H1 (cell line): ENCODE data around the gene FXR2. TPM values are rescaled to one million over a fixed set of nuclear protein-coding genes. Genes with fewer than 3 reads are reported as not detected.

Source experiments
- BACH1 ChIP-seq: IDR thresholded peaks from 2 replicates; pipeline ENCODE4 v1.6.1; 2012; ENCODE audit warnings: low read length, improper control_type of control experiment
- CBX5 ChIP-seq: fragments of 300-800, 300-1000 bp; sonication (generic); IDR thresholded peaks from 2 replicates; pipeline ENCODE4 v1.7.1; 2016; ENCODE audit warnings: antibody characterized with exemption, low read length, low read depth
- CHD2 ChIP-seq: IDR thresholded peaks from 2 replicates; pipeline ENCODE4 v1.6.1; 2012; ENCODE audit warnings: low read length, improper control_type of control experiment
- CTBP2 ChIP-seq: IDR thresholded peaks from 2 replicates; pipeline ENCODE4 v1.7.0; 2011; ENCODE audit warnings: borderline replicate concordance, mild to moderate bottlenecking, moderate library complexity, mixed read lengths, low read length; ENCODE audit not compliant: insufficient read depth, insufficient read length
- CTCF ChIP-seq, 3 experiments: IDR thresholded peaks; 1 replicate in 2 of 3; 2 replicates in 1 of 3; pipeline versions ENCODE4 v1.5.1 to v1.6.1; 2011; ENCODE audit warnings: low read length in 3 of 3, mild to moderate bottlenecking in 3 of 3, inconsistent platforms in 2 of 3, low read depth in 1 of 3, moderate library complexity in 1 of 3; ENCODE audit not compliant: insufficient read depth in 1 of 3; ENCODE audit errors: control extremely low read depth in 1 of 3
- E2F6 ChIP-seq: IDR thresholded peaks from 2 replicates; pipeline ENCODE4 v1.6.1; 2012; ENCODE audit warnings: inconsistent platforms
- GTF2F1 ChIP-seq: IDR thresholded peaks from 2 replicates; pipeline ENCODE4 v1.6.1; 2012; ENCODE audit warnings: low read depth, low read length, improper control_type of control experiment, borderline replicate concordance
- HDAC6 ChIP-seq: IDR thresholded peaks from one replicate; pipeline ENCODE4 v1.7.1; 2012; ENCODE audit warnings: low read depth, mild to moderate bottlenecking, inconsistent platforms, low read length, moderate library complexity
- KDM4A ChIP-seq: IDR thresholded peaks from one replicate; pipeline ENCODE4 v1.7.1; 2012; ENCODE audit warnings: low read depth, mild to moderate bottlenecking, moderate library complexity, low read length, inconsistent platforms; ENCODE audit not compliant: severe bottlenecking
- KDM5A ChIP-seq: fragments of 200-600 bp; IDR thresholded peaks from 2 replicates; pipeline ENCODE4 v1.7.1; 2012; ENCODE audit warnings: mild to moderate bottlenecking, low read length, inconsistent platforms, mixed read lengths
- MAFK ChIP-seq: IDR thresholded peaks from 2 replicates; pipeline ENCODE4 v1.6.1; 2012; ENCODE audit warnings: low read depth, mild to moderate bottlenecking, improper control_type of control experiment, low read length
- POLR2AphosphoS5 ChIP-seq: IDR thresholded peaks from 2 replicates; pipeline ENCODE4 v1.6.1; 2011; ENCODE audit warnings: low read depth, low read length
- SIRT6 ChIP-seq: IDR thresholded peaks from one replicate; pipeline ENCODE4 v1.7.1; 2012; ENCODE audit warnings: low read length, inconsistent platforms
- SIX5 ChIP-seq: IDR thresholded peaks from 2 replicates; pipeline ENCODE4 v1.6.1; 2011; ENCODE audit warnings: mild to moderate bottlenecking, low read depth, low read length
- SUZ12 ChIP-seq: fragments of 200-600 bp; sonication (generic); IDR thresholded peaks from 2 replicates; pipeline ENCODE4 v1.6.1; 2012; ENCODE audit warnings: mild to moderate bottlenecking, inconsistent platforms, low read length, moderate library complexity, mixed read lengths
- TBP ChIP-seq: IDR thresholded peaks from 2 replicates; pipeline ENCODE4 v1.6.1; 2011; ENCODE audit warnings: low read depth, low read length, improper control_type of control experiment
- USF2 ChIP-seq: IDR thresholded peaks from 2 replicates; pipeline ENCODE4 v1.6.1; 2011; ENCODE audit warnings: low read length, improper control_type of control experiment
- polyA plus RNA-seq, 7 experiments: library from polyadenylated mRNA; depleted of rRNA in 3 of 7; stranded (reverse) in 5 of 7; unstranded in 2 of 7; fragments of >200 nt in 5 of 7; fragments of 200-250 nt in 2 of 7; gene quantifications; 1 replicate in 5 of 7; 2 replicates in 1 of 7; 4 replicates in 1 of 7; pipeline versions ENCODE4 v1.2.1 to v1.2.3, GENCODE V29; 2011 to 2013; ENCODE audit warnings: missing spikeins in 2 of 7, mixed read lengths in 2 of 7
- total RNA-seq: library from RNA; stranded (reverse); fragmentation: NEBNext Ultra II Directional; extraction: Animal tissue kit (Norgen Biotek cat#: 25700); gene quantifications from 2 replicates; pipeline ENCODE4 v1.2.1, GENCODE V29; 2021
- TF ChIP-seq, protein P1 (sequence below): IDR thresholded peaks from 2 replicates; pipeline ENCODE4 v1.6.1; 2012; ENCODE audit warnings: low read length, inconsistent platforms

The FXR2 gene
- total and polyA plus RNA-seq, 2 of the 8 experiments (the other 6 are each of a cell fraction or from before 2014, with no cell fraction given), result 26.2 to 44.0 TPM

- TF ChIP-seq KDM4A (peak; percentile 92), GTF2F1 (no peak), CBX5 (no peak), USF2 (no peak), BACH1 (0 out of 2 replicates have a peak, but pooled peaks have one; percentile 13), CTCF (IDR thresholded peaks at IDR 0.05; ENCODE audit: control extremely low read depth in 1 of 3, insufficient read depth in 1 of 3, low read depth in 1 of 3, low read length in 3 of 3) (no peak), SUZ12 (no peak; the same call in 1 of the 2 replicates), HDAC6 (no peak), CTBP2 (peak; percentile 10), CHD2 (no peak), MAFK (no peak), KDM5A (no peak), SIX5 (no peak), E2F6 (no peak), TBP (no peak), POLR2AphosphoS5 (no peak), SIRT6 (no peak)
- TF ChIP-seq, protein P1, sequence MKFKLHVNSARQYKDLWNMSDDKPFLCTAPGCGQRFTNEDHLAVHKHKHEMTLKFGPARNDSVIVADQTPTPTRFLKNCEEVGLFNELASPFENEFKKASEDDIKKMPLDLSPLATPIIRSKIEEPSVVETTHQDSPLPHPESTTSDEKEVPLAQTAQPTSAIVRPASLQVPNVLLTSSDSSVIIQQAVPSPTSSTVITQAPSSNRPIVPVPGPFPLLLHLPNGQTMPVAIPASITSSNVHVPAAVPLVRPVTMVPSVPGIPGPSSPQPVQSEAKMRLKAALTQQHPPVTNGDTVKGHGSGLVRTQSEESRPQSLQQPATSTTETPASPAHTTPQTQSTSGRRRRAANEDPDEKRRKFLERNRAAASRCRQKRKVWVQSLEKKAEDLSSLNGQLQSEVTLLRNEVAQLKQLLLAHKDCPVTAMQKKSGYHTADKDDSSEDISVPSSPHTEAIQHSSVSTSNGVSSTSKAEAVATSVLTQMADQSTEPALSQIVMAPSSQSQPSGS, result no peak
Measured at GRCh38 chr17:7548585-7549400, 65.9 kb downstream of the FXR2 start, which contains the start of gene TNFSF12 (continued).
